ENCODE measurements around the gene KCNC1.

DNA sequence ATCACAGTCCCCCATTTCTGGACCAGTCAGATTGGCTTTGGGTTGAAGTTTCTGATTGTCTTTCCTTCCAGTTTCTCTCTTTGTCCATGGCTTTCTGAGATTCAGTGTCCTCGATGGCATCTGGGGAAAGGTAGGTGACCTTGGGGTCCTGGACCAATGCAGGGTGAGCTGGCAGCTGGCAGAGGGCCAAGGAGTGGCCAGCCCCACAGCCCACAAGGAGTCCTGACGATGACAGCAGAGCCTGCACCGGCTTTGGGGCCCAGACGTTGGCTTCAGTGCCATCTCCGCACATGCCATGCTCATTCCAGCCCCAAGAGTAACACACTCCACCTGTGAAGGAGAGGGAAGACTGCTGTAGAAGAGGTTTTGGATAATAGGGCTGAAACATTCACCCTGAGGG lies 53.5 kb downstream of the KCNC1 start:
- TF ChIP-seq, protein P1, sequence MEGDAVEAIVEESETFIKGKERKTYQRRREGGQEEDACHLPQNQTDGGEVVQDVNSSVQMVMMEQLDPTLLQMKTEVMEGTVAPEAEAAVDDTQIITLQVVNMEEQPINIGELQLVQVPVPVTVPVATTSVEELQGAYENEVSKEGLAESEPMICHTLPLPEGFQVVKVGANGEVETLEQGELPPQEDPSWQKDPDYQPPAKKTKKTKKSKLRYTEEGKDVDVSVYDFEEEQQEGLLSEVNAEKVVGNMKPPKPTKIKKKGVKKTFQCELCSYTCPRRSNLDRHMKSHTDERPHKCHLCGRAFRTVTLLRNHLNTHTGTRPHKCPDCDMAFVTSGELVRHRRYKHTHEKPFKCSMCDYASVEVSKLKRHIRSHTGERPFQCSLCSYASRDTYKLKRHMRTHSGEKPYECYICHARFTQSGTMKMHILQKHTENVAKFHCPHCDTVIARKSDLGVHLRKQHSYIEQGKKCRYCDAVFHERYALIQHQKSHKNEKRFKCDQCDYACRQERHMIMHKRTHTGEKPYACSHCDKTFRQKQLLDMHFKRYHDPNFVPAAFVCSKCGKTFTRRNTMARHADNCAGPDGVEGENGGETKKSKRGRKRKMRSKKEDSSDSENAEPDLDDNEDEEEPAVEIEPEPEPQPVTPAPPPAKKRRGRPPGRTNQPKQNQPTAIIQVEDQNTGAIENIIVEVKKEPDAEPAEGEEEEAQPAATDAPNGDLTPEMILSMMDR (conservative IDR thresholded peaks at IDR 0.05; ENCODE audit: low read length) = no peak
- TF ChIP-seq EZH2phosphoT487 (IDR thresholded peaks at IDR 0.05; ENCODE audit: borderline replicate concordance) = no peak

Data from Loucy (cell line).